Lower leg skin (tissue), 3 donors: ENCODE results near the gene CSF1R.

Source experiments
- POLR2A ChIP-seq, 2 donors: fragments of 450-650 bp; IDR thresholded peaks; one replicate each; pipeline ENCODE4 v1.6.1; 2016 to 2017; ENCODE audit warnings: antibody characterized with exemption in 2 of 2, mild to moderate bottlenecking in 1 of 2, moderate library complexity in 1 of 2
- TF ChIP-seq, protein P1 (sequence below), 3 donors: fragments of 450-650 bp; IDR thresholded peaks; one replicate each; pipeline ENCODE4 v1.5.1; 2016; ENCODE audit warnings: antibody characterized with exemption in 3 of 3, mild to moderate bottlenecking in 3 of 3, moderate library complexity in 2 of 3

DNA sequence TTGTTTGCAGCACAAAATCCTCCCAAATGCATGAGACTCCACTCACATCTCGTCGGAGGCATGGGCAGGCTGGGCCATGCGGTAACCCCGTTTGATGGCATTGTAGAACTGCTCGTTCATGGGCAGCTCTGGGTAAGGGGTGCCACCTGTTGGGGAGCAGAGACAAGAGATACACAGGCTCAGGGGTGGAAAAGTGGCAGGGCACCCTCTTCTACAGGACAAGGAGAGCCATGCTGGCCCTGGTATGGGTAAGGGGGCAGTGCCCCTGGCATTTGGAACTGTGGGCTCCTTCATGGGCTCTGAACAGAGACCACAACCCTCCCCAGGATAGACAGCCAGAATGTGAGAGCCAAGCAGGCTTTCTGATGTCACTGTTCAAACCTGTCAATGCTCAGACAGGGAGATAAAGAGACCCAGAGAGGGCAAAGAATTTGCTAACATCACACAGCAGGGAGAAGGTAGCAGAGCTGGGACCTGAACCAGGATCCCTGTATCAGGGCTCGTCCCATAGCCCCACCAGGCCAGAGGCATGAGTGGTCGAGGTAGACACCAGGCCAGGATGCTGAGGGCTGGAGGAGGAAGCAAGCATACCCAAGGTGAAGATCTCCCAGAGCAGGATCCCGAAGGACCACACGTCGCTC is 33.2 kb upstream of the CSF1R start:
- TF ChIP-seq POLR2A (IDR thresholded peaks at IDR 0.05) = no peak
- TF ChIP-seq, protein P1, sequence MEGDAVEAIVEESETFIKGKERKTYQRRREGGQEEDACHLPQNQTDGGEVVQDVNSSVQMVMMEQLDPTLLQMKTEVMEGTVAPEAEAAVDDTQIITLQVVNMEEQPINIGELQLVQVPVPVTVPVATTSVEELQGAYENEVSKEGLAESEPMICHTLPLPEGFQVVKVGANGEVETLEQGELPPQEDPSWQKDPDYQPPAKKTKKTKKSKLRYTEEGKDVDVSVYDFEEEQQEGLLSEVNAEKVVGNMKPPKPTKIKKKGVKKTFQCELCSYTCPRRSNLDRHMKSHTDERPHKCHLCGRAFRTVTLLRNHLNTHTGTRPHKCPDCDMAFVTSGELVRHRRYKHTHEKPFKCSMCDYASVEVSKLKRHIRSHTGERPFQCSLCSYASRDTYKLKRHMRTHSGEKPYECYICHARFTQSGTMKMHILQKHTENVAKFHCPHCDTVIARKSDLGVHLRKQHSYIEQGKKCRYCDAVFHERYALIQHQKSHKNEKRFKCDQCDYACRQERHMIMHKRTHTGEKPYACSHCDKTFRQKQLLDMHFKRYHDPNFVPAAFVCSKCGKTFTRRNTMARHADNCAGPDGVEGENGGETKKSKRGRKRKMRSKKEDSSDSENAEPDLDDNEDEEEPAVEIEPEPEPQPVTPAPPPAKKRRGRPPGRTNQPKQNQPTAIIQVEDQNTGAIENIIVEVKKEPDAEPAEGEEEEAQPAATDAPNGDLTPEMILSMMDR (IDR thresholded peaks at IDR 0.05) = no peak
